GM12878 (cell line): ENCODE results near the gene GAR1. TPM values are rescaled to one million over a fixed set of nuclear protein-coding genes. Genes with fewer than 3 reads are reported as not detected.

Experiments used
- ATAC-seq: fragments of 200-7000 bp; cut with Tn5 transposase; 3 replicates; pipeline ENCODE4 v1.9.1; 2020; ENCODE audit warnings: mild to moderate bottlenecking, moderate library complexity
- BruUV-seq: library from RNA; stranded (reverse); fragments of 400-500 nt; replicated peaks from 2 replicates; lab custom pipeline; 2021; lab: Mats Ljungman, UMichigan
- CTCF ChIA-PET: fragments of 300-600 bp; sonication (Branson Sonifier 250); formaldehyde crosslinking; extraction: SDS; loops from one replicate; lab custom pipeline; 2021; ENCODE audit warnings: inconsistent platforms; lab: Yijun Ruan, JAX
- POLR2A ChIA-PET: fragments of 350-600 bp; formaldehyde crosslinking; extraction: SDS; loops from one replicate; lab custom pipeline; 2021; ENCODE audit warnings: inconsistent platforms; lab: Charles Lee
- RAD21 ChIA-PET: fragments of 300-600 bp; sonication (Branson Sonifier 250); formaldehyde crosslinking; loops from one replicate; lab custom pipeline; 2023; ENCODE audit warnings: antibody characterized with exemption; ENCODE audit not compliant: unreplicated experiment; lab: Charles Lee
- SMC1A ChIA-PET: fragments of 300-600 bp; sonication (Branson Sonifier 250); formaldehyde crosslinking; loops from one replicate; lab custom pipeline; 2023; ENCODE audit not compliant: unreplicated experiment, uncharacterized antibody; lab: Charles Lee
- DNase-seq: peaks from one replicate; pipeline ENCODE4 v3.0.0-alpha.2; 2011; ENCODE audit warnings: low read depth, low spot score
- FAIRE-seq: peaks from 3 replicates; lab custom pipeline; 2011; peaks lifted over from hg19 to GRCh38; lab: Jason Lieb, UNC
- H2AFZ ChIP-seq: 2 replicates; pipeline ENCODE4 v1.6.0; 2011; ENCODE audit warnings: low read depth, low read length, control low read depth; ENCODE audit not compliant: control insufficient read depth
- H3K27ac ChIP-seq: 2 replicates; pipeline ENCODE4 v1.5.1; 2011; ENCODE audit warnings: control low read depth; ENCODE audit not compliant: control insufficient read depth, insufficient read depth
- H3K27me3 ChIP-seq, 2 experiments: replicated peaks in 1 of 2; 2 replicates each; pipeline versions ENCODE4 v1.6.0 to v1.6.1; 2011; ENCODE audit warnings: low read length in 1 of 2; ENCODE audit not compliant: control insufficient read depth in 2 of 2, insufficient read depth in 2 of 2
- H3K36me3 ChIP-seq, 2 experiments: 2 replicates each; pipeline ENCODE4 v1.5.1; 2011; ENCODE audit warnings: low read length in 1 of 2; ENCODE audit not compliant: control insufficient read depth in 2 of 2, insufficient read depth in 2 of 2
- H3K4me1 ChIP-seq: 2 replicates; pipeline ENCODE4 v1.6.1; 2011; ENCODE audit warnings: mild to moderate bottlenecking, low read length, moderate library complexity, mixed read lengths; ENCODE audit not compliant: control insufficient read depth, insufficient read depth
- H3K4me2 ChIP-seq: 2 replicates; pipeline ENCODE4 v1.6.0; 2011; ENCODE audit warnings: control low read depth; ENCODE audit not compliant: control insufficient read depth, insufficient read depth
- H3K4me3 ChIP-seq: fragments of 200-600 bp; sonication (generic); 2 replicates; pipeline ENCODE4 v1.5.1; 2016
- H3K79me2 ChIP-seq: 2 replicates; pipeline ENCODE4 v1.6.0; 2011; ENCODE audit warnings: low read length; ENCODE audit not compliant: control insufficient read depth, insufficient read depth
- H3K9ac ChIP-seq: 2 replicates; pipeline ENCODE4 v1.8.0; 2011; ENCODE audit warnings: low read length, control low read depth, mixed read lengths; ENCODE audit not compliant: control insufficient read depth, insufficient read depth
- H3K9me3 ChIP-seq: replicated peaks from 3 replicates; pipeline ENCODE4 v1.5.1; 2011; ENCODE audit warnings: mild to moderate bottlenecking, low read length; ENCODE audit not compliant: control insufficient read depth, insufficient read depth
- H4K20me1 ChIP-seq: 2 replicates; pipeline ENCODE4 v1.6.0; 2011; ENCODE audit not compliant: control insufficient read depth, insufficient read depth
- IRF4 ChIP-seq: IDR thresholded peaks from 2 replicates; pipeline ENCODE4 v1.6.1; 2011; ENCODE audit warnings: low read depth, low read length
- JUND ChIP-seq: IDR thresholded peaks from 2 replicates; pipeline ENCODE4 v1.6.1; 2012; ENCODE audit warnings: low read depth, mild to moderate bottlenecking, low read length, improper control_type of control experiment, moderate library complexity
- MYB ChIP-seq: fragments of 150-350 bp; IDR thresholded peaks from 2 replicates; pipeline ENCODE4 v1.6.1; 2014; ENCODE audit warnings: mild to moderate bottlenecking, low read depth, low read length, borderline replicate concordance
- RBBP5 ChIP-seq: fragments of 200-600 bp; sonication (generic); conservative IDR thresholded peaks from 2 replicates; pipeline ENCODE4 v1.6.1; 2016
- SMAD5 ChIP-seq: IDR thresholded peaks from 2 replicates; pipeline ENCODE4 v1.6.1; 2016; ENCODE audit warnings: antibody characterized with exemption, low read depth
- SPI1 ChIP-seq: IDR thresholded peaks from 2 replicates; pipeline ENCODE4 v1.6.1; 2011; ENCODE audit warnings: low read depth, mild to moderate bottlenecking, low read length, moderate library complexity, borderline replicate concordance; ENCODE audit not compliant: insufficient read depth
- SREBF1 ChIP-seq: IDR thresholded peaks from 2 replicates; pipeline ENCODE4 v1.6.1; 2012; ENCODE audit warnings: mild to moderate bottlenecking, low read length
- TBL1XR1 ChIP-seq: IDR thresholded peaks from 2 replicates; pipeline ENCODE4 v1.6.1; 2012; ENCODE audit warnings: low read depth, low read length, improper control_type of control experiment
- TCF3 ChIP-seq: IDR thresholded peaks from 2 replicates; pipeline ENCODE4 v1.6.1; 2012; ENCODE audit warnings: low read depth, mild to moderate bottlenecking, low read length, borderline replicate concordance; ENCODE audit not compliant: insufficient read depth
- WRNIP1 ChIP-seq: IDR thresholded peaks from 2 replicates; pipeline ENCODE4 v1.6.1; 2011; ENCODE audit warnings: low read depth, low read length, improper control_type of control experiment, borderline replicate concordance
- WGBS: methylation state at CpG from one replicate; pipeline ENCODE4 v1.1.6; 2016; ENCODE audit warnings: low lambda C conversion rate; ENCODE audit not compliant: insufficient replicate concordance, insufficient coverage; ENCODE audit errors: missing lambda C conversion rate; 5-methylcytosine and 5-hydroxymethylcytosine counted together
- in situ Hi-C: fragments of 300-500 bp; cut with MboI; formaldehyde crosslinking; loops from 9 replicates; pipeline ENCODE4 v1.14.3; 2018; ENCODE audit warnings: mixed read lengths
- intact Hi-C: fragments of 100-400 bp; cut with micrococcal nuclease; formaldehyde crosslinking; loops from one replicate; pipeline ENCODE4 v1.14.2; 2022; ENCODE audit not compliant: unreplicated experiment
- polyA plus RNA-seq, 11 experiments: library from polyadenylated mRNA; depleted of rRNA in 4 of 11; unstranded in 6 of 11; stranded (reverse) in 5 of 11; fragments of >200 nt; fragmentation: Nextera tagmentation in 4 of 11; fragmentation: Illumina TruSeq in 1 of 11; extraction: Ambion mirVana in 4 of 11; extraction: Trizol in 1 of 11; gene quantifications; 1 replicate in 1 of 11; 2 replicates in 10 of 11; pipeline versions ENCODE4 v1.2.1 to v1.2.3, GENCODE V29; 2011 to 2016; ENCODE audit warnings: inconsistent platforms in 2 of 11, missing spikeins in 2 of 11, low read depth in 1 of 11
- total RNA-seq, 4 experiments: library from RNA; depleted of rRNA in 3 of 4; stranded (reverse); fragments of >200 nt in 3 of 4; fragmentation: Illumina TruSeq in 1 of 4; extraction: Trizol in 1 of 4; gene quantifications; 2 replicates each; pipeline versions ENCODE4 v1.2.1 to v1.2.3, GENCODE V29; 2013 to 2021
- TF ChIP-seq, protein P1 (sequence below): IDR thresholded peaks from 2 replicates; pipeline ENCODE4 v1.6.1; 2012; ENCODE audit warnings: low read depth, low read length, improper control_type of control experiment
- TF ChIP-seq, protein P2 (sequence below): IDR thresholded peaks from 2 replicates; pipeline ENCODE4 v1.6.1; 2012; ENCODE audit warnings: improper control_type of control experiment, low read depth, low read length; ENCODE audit not compliant: insufficient replicate concordance
- TF ChIP-seq, protein P3 (sequence below): IDR thresholded peaks from 2 replicates; pipeline ENCODE4 v1.6.1; 2012; ENCODE audit warnings: low read depth, low read length, improper control_type of control experiment
- TF ChIP-seq, protein P4 (sequence below): fragments of 450-650 bp; IDR thresholded peaks from 2 replicates; pipeline ENCODE4 v1.6.1; 2018; ENCODE audit warnings: mild to moderate bottlenecking, low read depth, moderate library complexity; ENCODE audit not compliant: partially characterized antibody

The GAR1 gene
- total and polyA plus RNA-seq, 10 of the 15 experiments (the other 5 are each of a cell fraction or from before 2014, with no cell fraction given): 11.7 to 76.3 (median 29.8) TPM

DNA sequence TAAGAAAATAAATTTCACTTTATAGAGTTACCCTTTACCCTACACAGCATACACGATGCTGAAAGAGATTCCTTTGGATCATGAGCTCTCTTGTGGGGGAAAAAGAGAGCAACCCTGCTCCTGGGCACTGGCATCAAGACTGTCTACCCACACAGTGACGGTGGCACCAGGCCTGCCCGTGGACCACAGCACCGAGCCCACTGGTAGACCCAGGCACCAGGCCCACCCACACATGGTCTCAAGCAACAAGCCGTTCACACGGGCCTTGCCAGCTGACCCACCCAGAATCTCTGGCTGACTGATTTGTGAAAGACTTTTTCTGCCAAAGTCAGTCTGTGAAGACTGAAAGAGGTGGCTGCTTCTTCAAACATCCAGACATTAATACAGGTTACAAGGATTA is 20.5 kb upstream of the GAR1 start:
- Histone ChIP-seq H3K4me3 (no peak overlapping the region), H4K20me1 (no peaks in the 10 kb centered on the region), H3K9ac (no peak overlapping the region), H3K4me1 (no peaks in the 10 kb centered on the region), H3K9me3 (peaks cover 2% of the 10 kb centered on the region; the same call in 1 of the 3 replicates), H3K79me2 (no peaks in the 10 kb centered on the region), H3K4me2 (no peak overlapping the region), H2AFZ (no peak overlapping the region), H3K36me3 (no peaks in the 10 kb centered on the region), H3K27me3 (no peaks in the 10 kb centered on the region), H3K27ac (no peak overlapping the region)
- WGBS: 25% methylated on average over 6 of the region's 6 CpGs
- ChIA-PET CTCF (no interaction called here), SMC1A (interaction anchor here (0.5 to 1.3 kb wide), 2 partner anchors 119 to 236 kb away, joined by 3 to 4 read pairs; no protein-coding TSS in a partner anchor), RAD21 (no interaction called here), POLR2A (no interaction called here)
- FAIRE-seq (no peak), ATAC-seq (no peak), DNase-seq (no peak)
- no TSS peak for BruUV-seq
- intact Hi-C loops: no loop called here
- in situ Hi-C loops: no loop called here
- TF ChIP-seq RBBP5 (no peak), JUND (no peak), TCF3 (no peak), MYB (no peak), SMAD5 (no peak), SPI1 (no peak), TBL1XR1 (no peak), SREBF1 (no peak), WRNIP1 (no peak), IRF4 (no peak)
- TF ChIP-seq, protein P1, sequence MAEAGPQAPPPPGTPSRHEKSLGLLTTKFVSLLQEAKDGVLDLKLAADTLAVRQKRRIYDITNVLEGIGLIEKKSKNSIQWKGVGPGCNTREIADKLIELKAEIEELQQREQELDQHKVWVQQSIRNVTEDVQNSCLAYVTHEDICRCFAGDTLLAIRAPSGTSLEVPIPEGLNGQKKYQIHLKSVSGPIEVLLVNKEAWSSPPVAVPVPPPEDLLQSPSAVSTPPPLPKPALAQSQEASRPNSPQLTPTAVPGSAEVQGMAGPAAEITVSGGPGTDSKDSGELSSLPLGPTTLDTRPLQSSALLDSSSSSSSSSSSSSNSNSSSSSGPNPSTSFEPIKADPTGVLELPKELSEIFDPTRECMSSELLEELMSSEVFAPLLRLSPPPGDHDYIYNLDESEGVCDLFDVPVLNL: no peak
- TF ChIP-seq, protein P2, sequence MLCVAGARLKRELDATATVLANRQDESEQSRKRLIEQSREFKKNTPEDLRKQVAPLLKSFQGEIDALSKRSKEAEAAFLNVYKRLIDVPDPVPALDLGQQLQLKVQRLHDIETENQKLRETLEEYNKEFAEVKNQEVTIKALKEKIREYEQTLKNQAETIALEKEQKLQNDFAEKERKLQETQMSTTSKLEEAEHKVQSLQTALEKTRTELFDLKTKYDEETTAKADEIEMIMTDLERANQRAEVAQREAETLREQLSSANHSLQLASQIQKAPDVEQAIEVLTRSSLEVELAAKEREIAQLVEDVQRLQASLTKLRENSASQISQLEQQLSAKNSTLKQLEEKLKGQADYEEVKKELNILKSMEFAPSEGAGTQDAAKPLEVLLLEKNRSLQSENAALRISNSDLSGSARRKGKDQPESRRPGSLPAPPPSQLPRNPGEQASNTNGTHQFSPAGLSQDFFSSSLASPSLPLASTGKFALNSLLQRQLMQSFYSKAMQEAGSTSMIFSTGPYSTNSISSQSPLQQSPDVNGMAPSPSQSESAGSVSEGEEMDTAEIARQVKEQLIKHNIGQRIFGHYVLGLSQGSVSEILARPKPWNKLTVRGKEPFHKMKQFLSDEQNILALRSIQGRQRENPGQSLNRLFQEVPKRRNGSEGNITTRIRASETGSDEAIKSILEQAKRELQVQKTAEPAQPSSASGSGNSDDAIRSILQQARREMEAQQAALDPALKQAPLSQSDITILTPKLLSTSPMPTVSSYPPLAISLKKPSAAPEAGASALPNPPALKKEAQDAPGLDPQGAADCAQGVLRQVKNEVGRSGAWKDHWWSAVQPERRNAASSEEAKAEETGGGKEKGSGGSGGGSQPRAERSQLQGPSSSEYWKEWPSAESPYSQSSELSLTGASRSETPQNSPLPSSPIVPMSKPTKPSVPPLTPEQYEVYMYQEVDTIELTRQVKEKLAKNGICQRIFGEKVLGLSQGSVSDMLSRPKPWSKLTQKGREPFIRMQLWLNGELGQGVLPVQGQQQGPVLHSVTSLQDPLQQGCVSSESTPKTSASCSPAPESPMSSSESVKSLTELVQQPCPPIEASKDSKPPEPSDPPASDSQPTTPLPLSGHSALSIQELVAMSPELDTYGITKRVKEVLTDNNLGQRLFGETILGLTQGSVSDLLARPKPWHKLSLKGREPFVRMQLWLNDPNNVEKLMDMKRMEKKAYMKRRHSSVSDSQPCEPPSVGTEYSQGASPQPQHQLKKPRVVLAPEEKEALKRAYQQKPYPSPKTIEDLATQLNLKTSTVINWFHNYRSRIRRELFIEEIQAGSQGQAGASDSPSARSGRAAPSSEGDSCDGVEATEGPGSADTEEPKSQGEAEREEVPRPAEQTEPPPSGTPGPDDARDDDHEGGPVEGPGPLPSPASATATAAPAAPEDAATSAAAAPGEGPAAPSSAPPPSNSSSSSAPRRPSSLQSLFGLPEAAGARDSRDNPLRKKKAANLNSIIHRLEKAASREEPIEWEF: no peak
- TF ChIP-seq, protein P3, sequence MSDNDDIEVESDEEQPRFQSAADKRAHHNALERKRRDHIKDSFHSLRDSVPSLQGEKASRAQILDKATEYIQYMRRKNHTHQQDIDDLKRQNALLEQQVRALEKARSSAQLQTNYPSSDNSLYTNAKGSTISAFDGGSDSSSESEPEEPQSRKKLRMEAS: no peak
- TF ChIP-seq, protein P4, sequence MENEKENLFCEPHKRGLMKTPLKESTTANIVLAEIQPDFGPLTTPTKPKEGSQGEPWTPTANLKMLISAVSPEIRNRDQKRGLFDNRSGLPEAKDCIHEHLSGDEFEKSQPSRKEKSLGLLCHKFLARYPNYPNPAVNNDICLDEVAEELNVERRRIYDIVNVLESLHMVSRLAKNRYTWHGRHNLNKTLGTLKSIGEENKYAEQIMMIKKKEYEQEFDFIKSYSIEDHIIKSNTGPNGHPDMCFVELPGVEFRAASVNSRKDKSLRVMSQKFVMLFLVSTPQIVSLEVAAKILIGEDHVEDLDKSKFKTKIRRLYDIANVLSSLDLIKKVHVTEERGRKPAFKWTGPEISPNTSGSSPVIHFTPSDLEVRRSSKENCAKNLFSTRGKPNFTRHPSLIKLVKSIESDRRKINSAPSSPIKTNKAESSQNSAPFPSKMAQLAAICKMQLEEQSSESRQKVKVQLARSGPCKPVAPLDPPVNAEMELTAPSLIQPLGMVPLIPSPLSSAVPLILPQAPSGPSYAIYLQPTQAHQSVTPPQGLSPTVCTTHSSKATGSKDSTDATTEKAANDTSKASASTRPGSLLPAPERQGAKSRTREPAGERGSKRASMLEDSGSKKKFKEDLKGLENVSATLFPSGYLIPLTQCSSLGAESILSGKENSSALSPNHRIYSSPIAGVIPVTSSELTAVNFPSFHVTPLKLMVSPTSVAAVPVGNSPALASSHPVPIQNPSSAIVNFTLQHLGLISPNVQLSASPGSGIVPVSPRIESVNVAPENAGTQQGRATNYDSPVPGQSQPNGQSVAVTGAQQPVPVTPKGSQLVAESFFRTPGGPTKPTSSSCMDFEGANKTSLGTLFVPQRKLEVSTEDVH: no peak
